ENCODE data around the gene PRR5L.

Gene PRR5L, protein sequence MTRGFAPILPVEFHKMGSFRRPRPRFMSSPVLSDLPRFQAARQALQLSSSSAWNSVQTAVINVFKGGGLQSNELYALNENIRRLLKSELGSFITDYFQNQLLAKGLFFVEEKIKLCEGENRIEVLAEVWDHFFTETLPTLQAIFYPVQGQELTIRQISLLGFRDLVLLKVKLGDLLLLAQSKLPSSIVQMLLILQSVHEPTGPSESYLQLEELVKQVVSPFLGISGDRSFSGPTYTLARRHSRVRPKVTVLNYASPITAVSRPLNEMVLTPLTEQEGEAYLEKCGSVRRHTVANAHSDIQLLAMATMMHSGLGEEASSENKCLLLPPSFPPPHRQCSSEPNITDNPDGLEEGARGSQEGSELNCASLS

DNA sequence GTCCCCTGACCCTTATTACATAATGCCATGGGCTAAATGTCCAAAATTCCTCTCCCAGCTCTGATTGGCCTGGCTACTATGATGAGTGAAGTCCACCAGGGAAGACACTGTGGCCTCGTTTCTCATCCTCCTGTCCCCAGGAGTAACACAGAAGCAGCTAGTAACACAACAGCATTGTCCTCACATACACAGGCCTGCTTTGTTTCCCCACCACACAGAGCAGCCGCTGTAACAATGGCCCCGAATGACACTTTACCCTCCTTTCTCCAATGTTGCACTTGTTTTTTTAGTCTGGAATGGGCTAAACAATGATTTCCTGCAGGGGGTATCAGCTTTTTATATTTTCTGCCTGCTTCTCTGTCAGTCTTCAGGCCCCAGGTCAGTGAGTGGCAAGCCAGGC is at the start of gene PRR5L:
PRR5L (plus strand) TSS at position 363 of the 400 bp plus-strand sequence. CDS start 104,834 bp downstream, outside the sequence.
- no peak for DNase-seq

- no peak for DNase-seq
Observed at GRCh38 chr11:36247493-36247892, 48.6 kb upstream of the PRR5L start.

DNA sequence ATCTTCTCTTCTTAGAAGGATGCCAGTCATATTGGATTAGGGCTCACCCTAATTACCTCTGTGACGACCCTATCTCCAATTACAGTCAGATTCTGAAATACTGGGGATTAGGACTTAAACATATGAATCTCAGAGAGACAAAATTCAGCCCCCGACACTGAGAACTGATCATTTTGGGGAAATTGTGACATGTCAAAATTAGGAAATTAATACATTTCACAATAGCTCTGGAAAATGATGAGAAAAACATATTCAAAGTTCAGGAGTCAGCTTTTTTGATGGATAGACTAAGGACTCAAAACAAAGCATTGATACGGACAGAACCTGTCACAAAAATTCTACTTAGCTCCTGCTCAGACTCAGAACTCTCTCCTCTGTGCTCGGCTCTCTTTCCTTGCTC is 47.7 kb upstream of the PRR5L start:
- no peak for DNase-seq

- no peak for DNase-seq
Observed at GRCh38 chr11:36249246-36249645, 46.8 kb upstream of the PRR5L start.

GRCh38 chr11:36251823-36252222 is 44.3 kb upstream of the PRR5L start:
- no peak for DNase-seq

GRCh38 chr11:36253238-36253637 is 42.9 kb upstream of the PRR5L start:
- no peak for DNase-seq

DNA sequence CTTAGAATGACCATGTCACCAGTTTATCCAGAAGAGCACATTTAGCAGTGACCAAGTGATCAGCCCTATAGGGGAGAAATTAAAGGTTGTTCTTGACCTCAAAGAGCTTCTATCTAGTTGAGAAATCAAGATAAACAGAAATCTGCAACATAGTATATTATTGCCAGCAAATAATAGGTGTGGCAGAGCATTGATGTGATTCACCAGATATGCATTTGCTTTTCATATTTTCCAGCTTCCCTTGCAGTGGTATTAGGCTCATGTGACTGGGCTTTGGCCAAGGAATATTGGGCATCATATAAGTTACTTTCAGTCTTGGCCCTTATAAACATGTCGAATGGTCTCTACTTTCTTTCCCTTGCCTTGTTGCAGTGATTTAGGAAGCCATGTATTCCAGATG is 41.4 kb upstream of the PRR5L start:
- DNase-seq, result no peak

GRCh38 chr11:36257351-36257750 is 38.7 kb upstream of the PRR5L start:
- no peak for DNase-seq

GRCh38 chr11:36258730-36259360 is 37.2 kb upstream of the PRR5L start:
- DNase-seq, result peak; percentile 59

DNA sequence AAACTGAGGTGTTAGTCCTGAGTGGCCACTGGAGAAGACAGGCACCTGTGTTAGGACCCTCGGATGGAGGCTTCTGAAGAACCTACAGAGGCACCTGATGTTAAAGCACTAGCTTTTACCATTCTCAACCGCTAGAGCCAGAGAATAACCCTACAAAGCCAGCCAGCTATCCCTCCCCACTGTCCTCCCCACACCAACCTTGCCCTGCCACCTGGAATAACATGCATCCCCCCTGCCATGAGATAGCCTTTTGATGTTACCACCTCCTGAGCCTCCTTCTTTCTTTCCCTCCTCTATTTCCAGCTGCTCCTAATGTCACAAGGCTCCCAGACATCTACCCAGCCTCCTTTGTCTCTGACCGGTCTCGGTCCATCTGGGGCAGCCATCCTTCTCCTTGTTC is 35.0 kb upstream of the PRR5L start:
- no peak for DNase-seq

DNA sequence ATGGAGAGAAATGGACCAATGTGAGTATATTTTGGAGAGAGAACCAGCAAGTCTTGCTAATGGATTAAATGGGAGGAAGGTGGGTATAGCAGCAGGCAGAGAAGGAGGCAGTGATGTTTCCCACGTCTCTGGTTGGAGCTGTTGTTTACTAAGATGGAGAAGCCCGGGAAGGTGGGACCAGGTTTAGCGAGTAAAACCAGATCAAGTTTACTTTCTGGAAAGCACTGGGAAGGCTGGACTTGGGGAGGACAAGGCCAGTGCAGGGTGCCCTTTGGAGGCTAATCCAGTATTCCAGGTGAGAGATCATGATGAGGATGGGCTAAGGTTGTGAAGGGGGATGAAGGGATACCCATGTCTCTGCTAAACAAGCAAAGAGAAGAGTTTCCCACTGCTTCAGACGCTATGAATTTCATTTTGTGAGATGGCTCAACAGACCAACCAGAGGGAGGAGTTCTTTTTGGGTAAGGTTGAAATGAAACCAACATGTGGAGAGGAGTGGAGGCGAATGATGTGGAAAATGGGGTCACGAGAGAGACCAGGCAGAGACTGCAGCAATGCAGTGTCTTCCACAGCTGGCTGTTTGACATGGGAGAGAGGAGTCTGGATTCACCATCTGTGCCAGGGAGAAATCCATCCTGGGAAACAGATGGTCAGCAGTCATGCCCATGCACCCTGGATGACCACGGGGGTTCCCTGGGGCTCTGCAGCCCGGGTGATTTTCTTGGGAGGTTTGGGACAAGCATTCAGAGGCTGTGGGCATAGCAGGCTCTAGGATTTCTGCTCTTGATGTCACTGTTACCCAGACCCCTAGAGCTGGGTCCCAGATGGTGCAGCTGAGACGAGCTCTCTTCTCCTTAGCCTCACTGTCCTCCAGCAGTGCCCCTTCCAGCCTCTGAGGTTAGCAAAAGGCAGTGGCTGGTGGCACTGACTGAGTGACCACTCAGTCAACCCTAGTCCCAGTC is 31.8 kb upstream of the PRR5L start:
- DNase-seq, result no peak

- no peak for DNase-seq
Observed at GRCh38 chr11:36264973-36265344, 31.1 kb upstream of the PRR5L start.

- peak; percentile 12 for DNase-seq
Observed at GRCh38 chr11:36265793-36266628, 30.1 kb upstream of the PRR5L start.

DNA sequence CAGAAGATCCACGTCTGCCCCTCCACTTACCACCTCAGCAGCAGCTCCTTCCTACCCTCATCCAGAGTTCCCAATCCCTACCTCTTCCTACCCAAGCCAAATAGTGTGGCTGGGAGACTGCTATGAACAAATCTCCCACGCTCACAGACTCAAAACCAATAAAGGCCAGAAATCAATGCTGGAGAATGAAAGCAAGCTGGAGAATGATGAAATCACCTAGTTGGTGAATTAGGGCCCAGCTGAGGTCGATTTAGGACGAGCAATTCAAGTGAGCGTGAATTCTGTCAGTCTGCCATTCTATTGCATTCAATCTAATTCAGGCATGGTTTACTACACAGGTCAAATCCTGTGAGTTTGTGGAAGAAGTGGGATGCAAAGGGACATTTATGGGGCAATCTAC is 29.3 kb upstream of the PRR5L start:
- no peak for DNase-seq

DNA sequence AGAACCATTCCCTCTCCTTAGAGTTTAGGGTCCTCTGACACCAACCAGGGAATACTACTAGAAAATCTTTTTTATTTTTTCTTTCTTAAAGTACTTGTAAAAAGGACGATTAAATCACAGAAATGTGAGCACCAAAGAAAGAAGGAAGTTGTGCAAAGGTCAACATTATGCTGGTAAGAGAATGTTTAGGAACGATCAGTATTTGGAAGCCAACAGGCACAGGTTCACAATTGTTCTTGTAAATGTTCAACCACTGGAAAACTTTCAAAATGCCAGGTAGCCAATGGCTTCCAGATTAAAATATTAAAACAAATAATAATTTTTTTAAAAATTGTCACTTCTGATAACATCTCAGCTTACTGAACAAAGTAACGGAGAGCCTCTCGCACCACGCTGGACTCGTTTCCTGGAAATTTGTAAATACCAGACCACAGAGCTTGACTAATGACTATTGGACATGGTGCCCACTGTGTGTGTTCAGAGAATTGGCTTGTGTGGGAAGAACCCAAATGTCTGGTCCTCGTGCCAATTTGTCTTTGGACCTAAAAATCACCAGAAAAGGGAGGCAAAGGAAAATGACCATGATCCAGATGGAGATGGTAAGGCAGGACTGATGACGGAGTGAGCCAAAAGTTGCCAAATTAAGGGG is 27.6 kb upstream of the PRR5L start:
- DNase-seq, result no peak

- no peak for DNase-seq
Observed at GRCh38 chr11:36270701-36271100, 25.4 kb upstream of the PRR5L start.

GRCh38 chr11:36271794-36272407 is 24.2 kb upstream of the PRR5L start:
- no peak for DNase-seq

DNA sequence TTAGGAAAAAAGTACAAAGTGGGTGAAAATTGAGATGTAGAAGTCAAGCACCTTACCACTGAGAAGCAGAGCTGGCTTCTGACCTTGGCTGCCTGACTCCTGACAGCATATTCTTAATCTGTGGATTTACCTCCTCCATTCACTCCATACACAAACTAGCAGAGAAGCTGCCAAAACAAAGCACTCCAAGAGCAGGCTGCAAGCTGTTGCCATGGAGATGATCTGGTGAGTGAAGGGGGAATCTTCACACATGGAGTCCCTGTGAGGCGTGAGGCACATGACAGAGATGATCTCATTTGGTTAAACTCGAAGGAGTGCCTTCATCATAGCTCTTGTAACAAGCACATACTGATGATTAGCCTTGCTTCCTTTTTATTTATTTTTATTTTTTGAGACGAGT is 23.0 kb upstream of the PRR5L start:
- peak; percentile 40 for DNase-seq

DNA sequence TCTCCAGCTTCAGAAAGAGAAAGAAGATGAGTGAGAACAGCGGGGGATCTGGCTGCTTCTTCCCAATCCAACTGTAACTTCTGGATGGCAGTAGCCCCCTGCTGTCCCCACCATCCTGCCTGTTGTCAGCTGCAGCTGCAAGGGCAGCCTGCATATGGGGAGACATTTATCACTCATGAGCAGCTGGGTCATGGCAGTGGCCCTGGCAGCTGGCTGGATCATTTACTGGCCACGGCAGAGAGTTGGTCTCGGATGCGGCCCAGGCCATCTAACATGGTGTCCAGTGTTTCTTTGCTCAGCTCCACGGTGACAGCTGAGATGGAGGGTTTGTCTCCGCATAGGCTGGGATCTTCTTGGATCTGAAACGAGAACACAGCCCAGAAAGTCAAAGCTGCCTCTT is 21.7 kb upstream of the PRR5L start:
- DNase-seq, result no peak

DNA sequence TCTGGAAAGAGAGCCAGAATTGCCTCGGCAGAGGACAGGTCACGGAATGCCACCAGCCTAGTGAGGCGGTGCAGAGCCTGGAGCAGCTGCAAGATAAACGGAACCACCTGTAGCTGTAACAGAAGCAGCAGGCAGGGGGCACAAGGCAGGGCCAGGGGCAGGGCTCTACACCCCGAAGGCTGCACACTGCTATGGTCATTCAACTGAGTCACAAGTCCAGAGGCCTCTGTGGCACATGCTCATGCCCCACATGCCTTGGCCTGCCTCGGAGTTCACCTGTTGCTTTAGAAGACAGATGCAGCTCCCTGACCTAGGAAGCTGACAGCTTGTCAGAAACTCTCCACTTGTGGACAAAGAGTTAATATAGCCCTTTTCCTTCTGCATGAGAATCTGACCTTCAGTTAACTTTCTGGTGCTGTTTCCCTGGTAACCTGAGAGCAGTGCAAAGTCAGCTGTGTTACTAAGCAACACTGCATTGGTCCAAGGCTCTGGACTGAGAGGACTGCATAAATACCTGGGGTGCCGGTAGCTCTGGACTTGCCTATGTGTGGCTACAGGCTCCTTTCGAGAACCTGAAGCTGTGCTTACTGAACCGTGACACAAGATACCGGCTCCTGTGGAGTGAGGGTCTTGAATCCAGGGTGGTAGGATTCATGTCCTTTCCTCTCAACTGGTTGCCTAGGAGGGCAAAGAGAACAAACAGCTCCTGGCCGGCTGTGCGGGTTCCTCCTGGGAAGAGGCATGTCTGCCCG is 17.4 kb upstream of the PRR5L start:
- no peak for DNase-seq

DNA sequence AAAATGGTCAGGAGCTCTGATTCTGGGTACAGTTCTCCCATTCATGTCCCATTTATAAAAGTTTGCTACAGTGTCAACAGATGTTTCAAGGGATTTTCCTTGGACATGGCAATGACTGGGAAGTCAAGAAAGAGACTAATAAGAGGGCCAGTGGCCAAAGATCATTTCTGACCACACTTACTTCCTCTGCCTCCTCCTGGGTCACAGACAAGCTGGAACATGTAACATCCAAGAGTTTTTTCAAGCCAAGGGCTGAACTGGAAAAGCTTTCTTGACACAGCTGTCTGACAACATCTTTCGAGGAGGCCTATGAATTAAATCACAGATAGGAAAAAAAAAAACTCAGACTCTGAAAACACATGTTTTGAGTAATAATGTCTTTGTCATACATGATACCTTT is 15.6 kb upstream of the PRR5L start:
- DNase-seq, result no peak

All from SHP77 treated with DMSO at 0.1 percent for 48 hours (cell line).